ENCODE results near the gene MSL1.

The MSL1 gene

GRCh38 chr17:40112191-40112711 lies 9.5 kb upstream of the MSL1 start:
- no peak for TF ChIP-seq CTCF (IDR thresholded peaks at IDR 0.05; ENCODE audit: low read depth, low read length, missing control alignments)
- H3K4me3 ChIP-seq (ENCODE audit: low read depth, low read length), result no peak overlapping the region
- no peak for DNase-seq (ENCODE audit: low read depth)

GRCh38 chr17:40112718-40113109 lies 9.1 kb upstream of the MSL1 start:
- H3K4me3 ChIP-seq (ENCODE audit: low read depth, low read length), result no peak overlapping the region
- no peak for DNase-seq (ENCODE audit: low read depth)
- TF ChIP-seq CTCF (IDR thresholded peaks at IDR 0.05; ENCODE audit: low read depth, low read length, missing control alignments), result no peak

GRCh38 chr17:40113110-40113906 lies 8.5 kb upstream of the MSL1 start:
- H3K4me3 ChIP-seq (ENCODE audit: low read depth, low read length), result peak overlapping the region; percentile 52
- DNase-seq (ENCODE audit: low read depth), result peak; percentile 89
- peak; percentile 77 for TF ChIP-seq CTCF (IDR thresholded peaks at IDR 0.05; ENCODE audit: low read depth, low read length, missing control alignments)

- DNase-seq (ENCODE audit: low read depth), result no peak
- no peak overlapping the region; the same call in 1 of the 2 replicates for H3K4me3 ChIP-seq (ENCODE audit: low read depth, low read length)
- TF ChIP-seq CTCF (IDR thresholded peaks at IDR 0.05; ENCODE audit: low read depth, low read length, missing control alignments), result no peak
Measured at GRCh38 chr17:40113907-40114245, 7.9 kb upstream of the MSL1 start.

GRCh38 chr17:40115101-40115436 lies 6.7 kb upstream of the MSL1 start:
- TF ChIP-seq CTCF (IDR thresholded peaks at IDR 0.05; ENCODE audit: low read depth, low read length, missing control alignments), result no peak
- DNase-seq (ENCODE audit: low read depth), result no peak
- no peak overlapping the region for H3K4me3 ChIP-seq (ENCODE audit: low read depth, low read length)

GRCh38 chr17:40122136-40122998 lies 596 bp downstream of the MSL1 start:
- TF ChIP-seq CTCF (IDR thresholded peaks at IDR 0.05; ENCODE audit: low read depth, low read length, missing control alignments), result no peak
- H3K4me3 ChIP-seq (ENCODE audit: low read depth, low read length), result peak overlapping the region; percentile 89
- DNase-seq (ENCODE audit: low read depth), result no peak
